Cerebellar nuclear complex (tissue), 1 donor: ENCODE measurements around the gene ULK2.

ENCODE experiments used
- DNase-seq, 2 experiments: peaks; one replicate each; lab custom pipeline; 2025; lab: John Stamatoyannopoulos, UW

ULK2 gene

DNA sequence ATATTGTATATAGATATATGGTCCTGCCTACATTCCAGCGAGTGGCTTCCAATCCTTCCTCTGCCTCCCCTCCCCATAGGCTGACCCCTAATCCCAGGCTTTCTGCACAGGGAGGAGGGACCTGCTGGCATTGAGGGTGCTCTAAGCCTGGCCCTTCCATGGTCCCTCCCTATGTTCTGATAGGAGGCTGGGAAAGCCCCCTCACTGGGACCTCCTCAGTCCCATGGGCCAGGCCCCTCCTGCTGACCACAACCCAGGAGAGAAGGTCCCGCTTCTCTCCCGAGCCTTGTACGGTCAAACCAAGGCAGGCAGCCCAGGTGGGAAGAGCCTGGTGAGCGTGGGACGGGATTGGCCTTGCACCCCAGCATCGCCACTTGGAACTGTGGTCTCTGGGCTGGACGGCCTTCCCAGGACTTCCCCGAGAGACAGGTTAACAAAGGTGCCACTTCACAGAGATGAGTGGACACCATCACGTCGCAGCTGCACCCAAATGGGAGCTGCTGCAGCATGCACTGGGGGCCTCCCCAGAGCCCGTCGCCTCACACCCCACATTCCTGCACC, 120.5 kb downstream of the ULK2 start:
- no peak for DNase-seq

- no peak for DNase-seq
Measured at GRCh38 chr17:19746517-19746916, 121.2 kb downstream of the ULK2 start.

DNA sequence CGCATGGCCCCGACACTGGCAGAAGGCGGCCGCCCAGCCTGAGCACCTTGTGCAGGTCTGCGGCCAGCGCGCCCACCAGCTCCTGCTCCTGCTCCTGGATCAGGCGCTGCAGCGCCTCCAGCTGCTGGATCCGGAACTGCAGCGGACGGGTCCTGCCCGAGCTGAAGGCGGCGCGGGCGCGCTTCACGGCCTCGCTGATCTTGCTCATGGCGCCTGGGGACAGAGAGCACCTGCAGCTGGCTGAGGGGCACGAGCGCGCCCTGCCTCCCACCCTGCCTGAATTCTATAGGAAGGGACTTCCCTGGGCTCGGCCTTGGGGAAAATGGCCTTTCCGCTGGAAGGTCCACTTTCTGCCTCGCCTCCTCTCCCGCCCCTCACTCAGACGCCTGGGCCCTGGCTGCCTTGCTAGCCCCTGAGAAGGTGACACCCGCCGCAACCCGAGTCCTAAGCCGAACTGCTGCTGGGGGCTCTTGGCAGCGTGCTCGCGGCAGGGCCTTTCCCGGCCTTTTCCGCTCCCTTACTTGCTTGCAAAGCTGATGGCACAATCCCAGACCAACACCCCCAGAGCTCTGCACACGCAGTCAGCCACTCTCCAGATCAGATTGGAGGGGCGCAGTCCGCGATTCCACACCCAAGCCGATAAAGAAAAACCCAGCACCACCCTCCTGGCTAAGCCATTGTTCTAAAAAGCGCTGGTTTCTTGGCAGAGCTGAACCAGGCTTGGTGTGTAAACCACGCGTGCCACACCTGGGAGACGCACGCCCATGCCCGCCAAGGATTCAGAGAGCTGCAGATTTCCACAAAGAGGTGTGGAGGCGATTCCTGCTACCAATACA, 122.6 kb downstream of the ULK2 start:
- DNase-seq: peak in 1 of 2 experiments; percentile 51

DNA sequence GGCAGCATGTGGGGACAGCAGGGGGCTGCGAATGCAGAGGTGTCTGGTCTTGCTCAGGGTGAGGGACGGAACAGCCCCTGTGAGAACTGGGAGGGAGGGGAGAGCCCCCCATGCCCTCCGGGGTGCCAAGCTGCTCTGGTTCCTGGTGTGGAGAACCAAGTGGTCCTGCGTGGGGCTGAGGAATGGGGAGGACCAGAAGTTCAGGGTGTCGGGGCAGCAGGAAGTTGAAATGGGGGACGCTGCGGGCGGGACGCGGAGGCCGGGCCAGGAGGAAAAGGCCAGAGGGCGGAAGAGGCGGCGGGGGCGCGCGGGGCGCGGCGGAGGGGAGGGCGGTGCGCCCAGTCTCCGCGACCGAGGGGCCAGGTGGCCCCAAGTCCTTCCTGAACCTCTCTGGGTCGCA, 123.2 kb downstream of the ULK2 start:
- no peak for DNase-seq

DNA sequence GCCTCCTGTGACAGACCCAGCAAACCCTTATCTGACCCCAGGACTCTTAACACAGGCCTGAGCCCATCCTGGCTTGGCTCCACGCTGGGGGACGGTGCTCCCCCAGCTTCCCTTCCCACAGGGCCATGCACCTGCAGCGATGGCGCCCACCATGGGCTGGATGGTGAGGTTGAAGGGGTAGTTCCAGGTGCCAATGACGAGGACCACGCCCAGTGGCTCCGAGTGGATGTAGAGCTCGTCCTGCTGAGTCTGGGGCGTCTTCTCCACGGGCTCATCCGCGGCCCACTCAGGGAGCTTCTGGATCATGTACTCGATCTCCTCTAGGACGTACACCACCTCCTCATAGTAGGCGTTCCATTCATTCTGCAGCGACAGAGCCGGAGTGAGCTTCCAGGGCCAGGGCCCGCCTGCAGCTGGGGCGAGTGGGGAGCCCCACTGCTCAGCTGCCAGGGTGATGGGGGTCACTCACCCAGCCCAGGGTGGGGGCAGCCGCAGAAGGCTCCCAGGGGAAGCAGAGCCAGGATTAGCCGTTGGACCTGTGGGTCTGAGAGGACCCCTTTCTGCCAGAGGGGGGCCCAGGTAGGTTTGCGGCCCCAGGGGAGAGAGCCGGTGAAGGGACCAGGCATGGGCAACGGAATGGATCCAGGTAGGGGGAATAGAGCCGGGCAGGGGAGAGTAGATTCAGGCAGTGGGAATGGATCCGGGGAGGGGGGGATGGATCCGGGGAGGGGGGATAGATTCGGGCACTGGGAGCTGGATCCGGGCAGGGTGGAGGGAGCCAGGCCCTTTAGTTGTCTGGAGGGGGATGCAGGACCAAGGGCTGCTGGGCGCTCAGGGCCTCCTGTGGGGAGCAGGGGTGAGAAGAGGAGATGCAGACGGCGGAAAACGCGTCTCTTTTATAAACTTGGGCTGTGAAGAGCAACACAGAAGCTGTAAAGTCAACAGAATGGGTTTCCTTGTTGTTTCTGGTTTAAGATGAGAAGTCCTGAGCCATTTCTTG, 124.3 kb downstream of the ULK2 start:
- no peak for DNase-seq

DNA sequence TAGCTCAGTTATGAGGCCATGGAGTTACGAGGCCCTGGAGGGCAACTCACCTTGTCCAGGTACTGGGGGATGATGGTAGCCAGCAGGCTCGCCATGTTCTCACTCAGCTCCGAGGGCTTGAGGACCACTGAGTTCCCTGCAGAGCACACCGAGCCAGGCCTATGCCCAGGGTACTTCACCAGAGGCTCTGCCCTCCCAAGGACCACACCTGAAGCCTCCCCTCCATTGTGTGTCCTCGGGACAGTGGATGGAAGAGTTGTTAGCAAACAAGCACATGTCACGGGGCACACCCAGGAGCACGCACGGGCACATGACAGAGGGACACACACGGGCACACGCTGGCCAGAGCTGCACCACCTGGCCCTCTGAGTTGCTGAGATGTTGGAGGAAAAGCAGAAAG, 125.2 kb downstream of the ULK2 start:
- no peak for DNase-seq

DNA sequence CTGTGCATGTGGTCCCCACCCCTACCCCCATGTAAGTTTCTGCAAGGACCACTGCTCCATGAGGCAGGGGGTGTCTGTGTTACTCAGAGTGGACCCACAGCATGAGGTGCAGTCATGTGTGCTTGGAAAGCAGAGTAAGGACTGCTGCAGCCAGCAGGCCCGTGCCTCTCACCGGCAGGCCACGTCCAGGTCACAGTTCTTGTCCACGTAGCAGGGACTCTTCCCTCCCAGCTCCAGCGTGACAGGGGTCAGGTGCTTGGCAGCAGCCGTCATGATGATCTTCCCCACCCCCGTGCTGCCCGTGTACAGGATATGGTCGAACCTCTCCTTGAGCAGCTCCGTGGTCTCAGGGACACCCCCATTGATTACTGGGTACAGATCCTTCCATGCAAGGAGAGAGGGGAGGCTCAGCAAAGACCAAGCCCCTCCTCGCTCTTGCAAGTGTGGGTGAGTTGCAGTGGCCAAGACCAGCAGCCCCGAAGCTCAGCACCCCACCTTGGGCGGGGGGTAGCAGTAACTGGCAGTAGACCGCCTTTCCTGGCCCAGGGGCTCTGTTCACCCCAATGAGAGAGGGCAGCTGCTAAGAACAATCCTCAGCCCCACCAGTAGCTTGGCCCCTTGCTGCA, 125.8 kb downstream of the ULK2 start:
- DNase-seq: no peak

GRCh38 chr17:19740933-19741332, 126.8 kb downstream of the ULK2 start:
- DNase-seq: no peak

GRCh38 chr17:19739241-19740201, 128.2 kb downstream of the ULK2 start:
- no peak for DNase-seq

DNA sequence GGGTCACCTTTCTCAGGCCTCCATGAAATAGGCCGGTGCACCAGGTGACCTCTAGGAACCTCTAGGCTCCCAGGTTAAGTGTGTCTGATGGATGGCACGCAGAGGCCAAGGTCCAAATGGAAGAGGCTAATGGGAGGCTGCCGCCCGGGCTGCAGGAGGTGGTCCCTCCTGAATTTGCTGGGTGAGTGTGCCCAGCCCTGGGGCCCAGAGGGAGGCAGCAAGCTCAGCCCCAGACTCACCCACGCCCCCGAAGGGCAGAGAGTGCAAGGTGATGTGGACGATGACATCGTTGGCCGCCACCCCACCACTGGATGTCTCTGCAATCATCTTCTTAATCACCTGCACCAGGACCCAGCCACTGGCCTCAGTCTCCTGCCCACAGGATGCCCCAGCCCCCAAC, 129.0 kb downstream of the ULK2 start:
- no peak for DNase-seq

DNA sequence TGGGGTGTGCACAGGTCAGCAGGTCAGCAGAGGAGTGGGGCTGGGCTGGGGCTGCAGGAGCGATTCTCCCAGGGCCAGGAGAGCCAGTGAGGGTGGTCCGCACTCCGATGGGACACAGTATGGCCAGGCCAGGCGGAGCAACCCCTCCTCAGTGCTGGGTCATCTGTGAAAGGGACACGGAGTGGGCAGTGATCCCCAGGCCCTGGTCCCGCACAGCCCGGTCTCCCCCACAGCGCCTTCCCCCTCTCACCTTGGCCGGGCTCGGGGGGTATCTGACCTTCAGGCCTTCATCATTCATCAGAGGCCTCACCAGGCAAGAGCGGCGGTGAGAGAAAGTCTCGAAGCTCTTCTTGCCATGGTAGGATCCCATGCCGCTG, 129.7 kb downstream of the ULK2 start:
- DNase-seq: no peak

GRCh38 chr17:19737305-19738072, 130.2 kb downstream of the ULK2 start:
- DNase-seq: no peak

- DNase-seq: no peak
Measured at GRCh38 chr17:19736071-19736470, 131.7 kb downstream of the ULK2 start.

DNA sequence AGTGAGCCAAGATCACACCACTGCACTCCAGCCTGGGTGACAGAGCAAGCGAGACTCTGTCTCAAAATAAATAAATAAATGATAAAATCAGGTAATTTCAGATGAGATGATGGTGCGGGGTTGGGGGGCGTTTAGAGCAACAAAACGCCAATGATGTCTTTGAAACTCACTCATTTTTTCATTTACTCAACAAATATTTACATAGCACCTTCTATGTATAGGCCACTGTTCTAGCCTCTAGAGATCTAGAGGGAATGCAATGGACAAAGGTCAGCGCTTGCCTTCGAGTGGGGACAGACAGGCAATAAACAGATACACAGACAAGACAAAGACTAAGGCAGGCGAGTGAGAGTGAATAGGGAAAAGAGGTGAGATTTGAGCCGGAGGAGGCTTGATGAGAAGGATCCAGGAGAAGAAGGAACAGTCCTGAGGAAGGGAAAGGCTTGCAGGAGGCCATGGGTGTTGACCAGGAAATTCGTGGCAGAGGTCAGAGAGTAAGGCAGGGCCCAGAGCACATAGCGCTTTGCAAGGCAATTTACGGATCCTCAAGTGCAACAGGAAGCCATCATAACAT, 133.7 kb downstream of the ULK2 start:
- no peak for DNase-seq

DNA sequence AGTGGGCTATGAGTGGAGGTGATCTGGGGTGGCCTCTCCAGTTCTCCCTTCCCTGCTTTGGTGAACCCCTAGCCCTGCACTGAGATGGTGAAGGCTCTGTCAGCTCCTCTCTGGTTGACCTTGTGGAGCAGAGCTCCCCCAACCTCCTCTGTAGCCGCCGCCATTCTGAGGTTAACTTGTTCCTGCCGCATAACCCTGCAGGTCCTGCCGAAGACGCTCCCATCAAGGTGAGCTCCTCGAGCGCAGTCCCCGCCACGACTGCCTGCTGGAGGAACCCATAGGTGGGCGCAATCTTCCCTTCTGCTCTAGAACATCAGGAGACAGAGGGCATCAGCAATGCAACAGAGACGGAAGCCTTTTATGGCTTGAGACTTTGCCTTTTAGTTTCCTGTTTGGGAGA, 136.1 kb downstream of the ULK2 start:
- no peak for DNase-seq

DNA sequence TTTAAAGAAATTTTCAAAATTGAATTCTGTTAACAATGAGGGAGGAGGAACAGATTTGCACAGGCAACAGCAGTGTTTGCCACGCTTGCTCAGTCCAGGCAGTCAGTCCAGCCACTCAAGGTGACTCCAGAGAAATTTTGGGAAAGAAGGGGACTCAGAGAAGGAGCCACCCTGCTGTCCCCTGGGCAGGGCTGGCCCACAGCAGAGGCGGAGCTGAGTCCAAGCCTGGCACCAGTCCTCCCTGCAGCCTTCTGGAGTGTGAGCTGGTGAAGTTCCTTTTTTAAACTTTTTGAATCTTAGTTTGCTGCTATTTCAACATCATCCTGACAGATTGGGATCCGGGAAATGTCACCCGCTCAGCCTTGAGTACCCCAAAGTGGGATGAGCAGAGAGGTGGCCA, 136.9 kb downstream of the ULK2 start:
- DNase-seq: no peak

DNA sequence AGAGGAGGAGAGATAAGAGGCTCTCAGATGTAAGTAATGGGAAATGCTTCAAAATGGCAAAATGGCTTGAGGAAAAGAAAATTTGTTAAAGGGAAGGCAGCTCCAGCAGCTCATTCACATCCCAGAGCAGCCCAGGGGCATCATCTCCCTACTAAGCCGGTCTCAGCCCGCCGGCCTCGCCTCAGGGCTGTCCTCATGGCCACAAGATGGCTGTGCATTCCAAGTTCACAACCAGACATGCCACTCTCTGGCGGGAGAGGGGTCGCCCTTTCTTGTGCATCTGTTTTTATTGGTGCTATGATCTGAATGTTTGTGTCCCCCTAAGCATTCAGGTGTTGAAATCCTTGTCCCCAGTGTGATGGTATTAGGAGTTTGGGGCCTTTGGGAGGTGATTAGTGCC, 137.8 kb downstream of the ULK2 start:
- DNase-seq: no peak

DNA sequence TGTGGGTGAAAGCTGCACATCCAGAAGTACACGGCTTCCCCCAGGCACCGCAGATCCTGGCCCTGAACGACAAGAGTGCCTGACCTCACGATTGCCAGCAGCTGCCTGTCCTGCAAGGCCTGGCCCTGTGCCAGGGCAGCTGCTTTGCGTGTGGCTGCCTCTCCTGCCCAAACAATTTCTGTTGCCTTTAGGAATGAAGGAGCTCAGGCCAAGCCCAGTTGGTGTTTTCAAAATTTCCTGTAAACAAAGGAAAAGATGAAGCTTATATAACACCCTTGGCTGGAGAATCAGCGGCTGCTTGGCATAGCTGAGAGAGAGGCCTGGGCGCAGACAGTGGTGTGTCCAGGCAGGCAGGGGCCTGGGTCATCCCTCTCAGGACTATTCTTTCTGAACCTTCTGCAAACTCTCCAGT, 139.6 kb downstream of the ULK2 start:
- peak in 1 of 2 experiments; percentile 32 for DNase-seq

DNA sequence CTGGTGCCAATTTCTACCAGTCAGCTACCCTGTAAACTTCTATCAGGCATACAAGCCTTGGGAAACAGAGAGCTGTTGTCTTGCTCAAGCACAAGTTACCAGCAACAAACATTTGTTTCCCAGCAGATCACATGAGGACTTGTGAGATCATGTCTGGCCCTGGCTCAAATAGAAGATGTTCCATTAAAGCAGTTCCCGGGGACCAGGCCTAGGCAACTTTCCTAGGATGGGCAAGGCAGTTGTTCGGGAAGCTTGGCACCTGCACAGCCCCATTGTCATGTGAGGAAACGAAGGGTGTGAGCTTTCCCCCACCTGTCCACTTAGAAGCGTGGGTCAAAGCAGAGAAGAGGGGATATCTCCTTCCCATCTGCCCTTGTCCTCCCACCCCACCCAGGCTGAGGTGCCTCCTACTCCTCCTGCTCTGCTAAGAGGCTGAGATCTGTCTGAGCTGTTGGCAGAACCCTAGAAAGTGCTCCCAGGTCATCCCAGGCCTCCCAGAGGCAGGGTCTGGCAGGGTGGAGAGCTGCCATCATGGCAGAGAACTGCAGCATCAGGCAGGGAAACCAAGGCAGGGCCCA, 140.1 kb downstream of the ULK2 start:
- DNase-seq: peak in 1 of 2 experiments; percentile 12
